Measurements from ENCODE around the gene ANKRD13A. TPM values are rescaled to one million over a fixed set of nuclear protein-coding genes. Genes with fewer than 3 reads are reported as not detected.

Gene ANKRD13A
- total and polyA plus RNA-seq, 2 of the 13 experiments (the other 11 are each of a cell fraction or from before 2014, with no cell fraction given), result 34.1 to 41.6 TPM

GRCh38 chr12:110071967-110072366 lies 72.7 kb downstream of the ANKRD13A start:
- 91% methylated on average over 3 of the region's 3 CpGs for WGBS (ENCODE audit: low lambda C conversion rate)
- FAIRE-seq (no peak), ATAC-seq (no peak), DNase-seq (ENCODE audit: low spot score) (no peak)
- Histone ChIP-seq H3K4me1 (ENCODE audit: insufficient read depth, low read length) (peaks cover 28% of the 10 kb centered on the region), H3K79me2 (ENCODE audit: insufficient read depth, low read length) (no peaks in the 10 kb centered on the region), H3K27me3 (ENCODE audit: control insufficient read depth in 1 of 2, insufficient read depth in 2 of 2, low read length in 2 of 2) (no peaks in the 10 kb centered on the region), H3K27ac (ENCODE audit: extremely low read length, insufficient read depth, low read length) (no peak overlapping the region), H3K4me3 (replicated peaks in 1 of 3; ENCODE audit: insufficient read depth in 1 of 3, low read depth in 2 of 3, low read length in 3 of 3) (no peak overlapping the region), H3K36me3 (replicated peaks in 1 of 2; ENCODE audit: control insufficient read depth in 1 of 2, insufficient read depth in 2 of 2, low read length in 2 of 2) (no peaks in the 10 kb centered on the region), H3K9me3 (ENCODE audit: low read length) (no peaks in the 10 kb centered on the region), H3K4me2 (ENCODE audit: low read depth, low read length) (no peak overlapping the region), H3K9ac (ENCODE audit: insufficient read depth, low read depth, low read length) (no peak overlapping the region), H4K20me1 (ENCODE audit: insufficient read depth, low read length) (no peaks in the 10 kb centered on the region), H2AFZ (ENCODE audit: low read length) (no peak overlapping the region)
- intact Hi-C loops (cut with micrococcal nuclease; ENCODE audit: unreplicated experiment) (no loop called here), in situ Hi-C loops (cut with HindIII; ENCODE audit: extremely low pct_ligation_motif_present, low pct_unique_long_range_greater_than_20kb) (no loop called here)
- BruUV-seq (replicated peaks), result no TSS peak
- ChIA-PET CTCF (ENCODE audit: low intra/inter-chr PET ratio, low total read pairs) (no interaction called here), POLR2A (interaction anchor here (1.5 kb wide), 1 partner anchor 12 kb away, joined by 4 read pairs; no protein-coding TSS in a partner anchor)
- TF ChIP-seq CBFB (CRISPR knock-in tag; IDR thresholded peaks at IDR 0.05) (no peak), SPEN (CRISPR knock-in tag; IDR thresholded peaks at IDR 0.05; ENCODE audit: low read depth) (no peak), PRMT3 (CRISPR knock-in tag; IDR thresholded peaks at IDR 0.05; ENCODE audit: borderline replicate concordance, low read depth) (no peak), FIP1L1 (IDR thresholded peaks at IDR 0.05; ENCODE audit: borderline replicate concordance, insufficient read depth, low read depth, low read length) (no peak), ZNF460 (CRISPR knock-in tag; IDR thresholded peaks at IDR 0.05; ENCODE audit: borderline replicate concordance) (no peak), ZNF281 (CRISPR knock-in tag; IDR thresholded peaks at IDR 0.05; ENCODE audit: borderline replicate concordance) (no peak), ATF6 (CRISPR knock-in tag; conservative IDR thresholded peaks at IDR 0.05) (no peak), ZBTB37 (CRISPR knock-in tag; IDR thresholded peaks at IDR 0.05) (no peak), PRDM15 (CRISPR knock-in tag; IDR thresholded peaks at IDR 0.05) (no peak), MXD3 (CRISPR knock-in tag; IDR thresholded peaks at IDR 0.05) (no peak), ZNF678 (CRISPR knock-in tag; IDR thresholded peaks at IDR 0.05) (no peak), ZBTB26 (CRISPR knock-in tag; IDR thresholded peaks at IDR 0.05; ENCODE audit: borderline replicate concordance) (no peak)

All from HepG2 (cell line).